ENCODE data around the gene NUBP1.

DNA sequence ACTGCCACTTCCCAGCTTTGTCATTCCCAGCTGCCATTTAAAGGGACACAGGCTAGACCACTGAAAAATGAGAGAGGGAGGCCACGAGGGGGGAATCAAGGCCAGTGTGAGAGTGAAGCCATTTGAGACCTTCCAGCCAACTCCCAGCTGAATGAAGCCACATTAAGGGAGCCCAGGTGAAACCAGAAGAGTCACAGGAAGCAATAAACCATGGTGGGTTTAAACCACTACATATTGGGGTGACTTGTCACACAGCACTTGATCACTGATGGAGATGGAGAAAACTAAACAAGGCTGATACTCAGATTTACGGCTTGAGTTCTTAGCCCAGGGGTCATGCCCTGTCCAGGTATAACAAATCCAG is 2.8 kb upstream of the NUBP1 start:
- TF ChIP-seq POLR2A (IDR thresholded peaks at IDR 0.05; ENCODE audit: low read length) (no peak), GATA1 (IDR thresholded peaks at IDR 0.05; ENCODE audit: low read depth, low read length) (no peak)
